ENCODE results near the gene PKP4.

GRCh38 chr2:158493458-158493857 is 36.7 kb downstream of the PKP4 start:
- TF ChIP-seq POLR2A (IDR thresholded peaks at IDR 0.05): no peak
- no peak for TF ChIP-seq EP300 (IDR thresholded peaks at IDR 0.05)
- no peak for TF ChIP-seq CTCF (IDR thresholded peaks at IDR 0.05)

All from ovary (tissue), 3 donors.